OCI-M2 (cell line): ENCODE data around the gene COPS4.
"Not testable (repeated sequence)": the region's sequence is repeated elsewhere in the genome, so short reads cannot be mapped to it uniquely, and the experiment has no call there.

Source experiments
- DNase-seq: peaks from one replicate; lab custom pipeline; 2025; ENCODE audit not compliant: unreplicated experiment; lab: John Stamatoyannopoulos, UW

Gene COPS4

DNA sequence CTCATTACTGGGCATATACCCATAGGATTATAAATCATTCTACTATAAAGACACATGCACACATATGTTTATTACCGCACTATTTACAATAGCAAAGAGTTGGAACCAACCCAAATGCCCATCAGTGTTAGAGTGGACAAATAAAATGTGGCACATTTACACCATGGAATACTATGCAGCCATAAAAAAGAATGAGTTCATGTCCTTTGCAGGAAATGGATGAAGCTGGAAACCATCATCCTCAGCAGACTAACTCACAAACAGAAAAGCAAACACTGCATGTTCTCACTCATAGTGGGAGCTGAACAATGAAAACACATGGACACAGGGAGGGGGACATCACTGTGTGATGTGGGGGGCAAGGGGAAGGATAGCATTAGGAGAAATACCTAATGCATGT, 11.4 kb upstream of the COPS4 start:
- not testable (repeated sequence) for DNase-seq

DNA sequence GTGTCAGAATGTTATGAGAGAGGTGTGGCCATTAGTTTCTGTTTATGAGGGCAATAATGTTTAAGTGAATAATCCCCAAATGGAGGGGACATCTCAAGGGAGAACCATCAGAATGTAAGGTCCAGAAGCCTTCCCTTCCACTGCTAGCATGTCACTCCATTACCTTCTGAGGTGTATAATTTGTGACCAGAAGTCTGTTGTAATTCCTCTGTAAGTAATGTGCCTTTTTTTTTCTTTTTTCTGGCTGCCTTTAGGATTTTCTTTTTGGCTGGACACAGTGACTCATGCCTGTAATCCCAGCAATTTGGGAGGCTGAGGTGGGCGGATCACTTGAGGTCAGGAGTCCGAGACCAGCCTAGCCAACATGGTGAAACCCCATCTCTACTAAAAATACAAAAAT, 10.8 kb upstream of the COPS4 start:
- no peak for DNase-seq

DNA sequence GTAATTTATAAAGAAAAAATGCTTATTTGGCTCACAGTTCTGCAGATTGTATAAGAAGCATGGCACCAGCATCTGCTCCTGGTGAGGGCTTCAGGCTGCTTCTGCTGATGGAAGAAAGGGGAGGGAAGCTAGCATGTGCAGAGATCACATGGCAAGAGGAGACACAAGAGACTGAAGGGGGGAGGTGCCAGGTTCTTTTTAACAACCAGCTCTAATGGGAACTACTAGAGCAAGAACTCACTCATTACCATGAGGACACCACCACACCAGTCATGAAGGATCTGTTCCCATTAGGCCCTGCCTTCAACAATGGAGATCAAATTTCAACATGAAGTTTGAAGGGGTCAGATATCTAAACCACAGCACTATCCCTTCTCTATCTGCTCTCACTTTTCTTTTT, 9.4 kb upstream of the COPS4 start:
- peak; percentile 57 for DNase-seq

DNA sequence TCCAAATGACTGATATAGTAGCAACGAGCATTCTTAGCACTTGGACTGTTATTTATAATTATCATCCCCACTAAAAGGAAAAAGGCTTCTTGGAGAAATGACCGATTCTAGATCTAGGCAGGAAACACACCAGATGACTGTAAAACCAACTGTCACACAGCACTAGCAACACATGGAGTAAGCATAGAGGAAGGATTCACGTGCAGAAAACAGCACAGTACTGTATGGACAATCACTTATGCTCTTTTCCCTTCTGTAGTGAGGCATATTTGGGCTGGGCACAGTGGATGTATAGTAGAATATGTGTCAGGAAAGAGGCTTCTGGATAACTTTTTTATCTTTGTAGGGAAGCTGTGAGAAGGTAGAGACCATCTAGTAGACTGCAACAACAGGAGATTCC, 6.0 kb upstream of the COPS4 start:
- DNase-seq: no peak

DNA sequence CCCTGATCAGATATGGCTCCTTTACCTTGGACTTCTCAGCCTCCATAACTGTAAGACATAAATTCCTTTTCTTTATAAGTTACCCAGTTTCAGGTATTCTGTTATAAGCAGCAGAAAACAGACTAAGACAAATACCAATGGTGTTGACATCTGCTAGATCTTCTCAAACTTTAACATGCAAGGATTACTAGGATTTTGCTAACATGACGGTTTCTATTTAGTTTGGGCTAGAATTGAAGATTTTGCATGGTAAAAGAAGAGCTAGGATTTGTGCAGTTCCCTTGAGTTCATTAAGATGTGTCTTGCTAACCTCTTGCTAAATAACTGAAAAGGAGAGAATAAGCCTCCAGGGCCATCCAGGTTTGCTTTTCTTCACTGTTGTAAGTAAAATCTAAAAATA, 5.3 kb upstream of the COPS4 start:
- no peak for DNase-seq

DNA sequence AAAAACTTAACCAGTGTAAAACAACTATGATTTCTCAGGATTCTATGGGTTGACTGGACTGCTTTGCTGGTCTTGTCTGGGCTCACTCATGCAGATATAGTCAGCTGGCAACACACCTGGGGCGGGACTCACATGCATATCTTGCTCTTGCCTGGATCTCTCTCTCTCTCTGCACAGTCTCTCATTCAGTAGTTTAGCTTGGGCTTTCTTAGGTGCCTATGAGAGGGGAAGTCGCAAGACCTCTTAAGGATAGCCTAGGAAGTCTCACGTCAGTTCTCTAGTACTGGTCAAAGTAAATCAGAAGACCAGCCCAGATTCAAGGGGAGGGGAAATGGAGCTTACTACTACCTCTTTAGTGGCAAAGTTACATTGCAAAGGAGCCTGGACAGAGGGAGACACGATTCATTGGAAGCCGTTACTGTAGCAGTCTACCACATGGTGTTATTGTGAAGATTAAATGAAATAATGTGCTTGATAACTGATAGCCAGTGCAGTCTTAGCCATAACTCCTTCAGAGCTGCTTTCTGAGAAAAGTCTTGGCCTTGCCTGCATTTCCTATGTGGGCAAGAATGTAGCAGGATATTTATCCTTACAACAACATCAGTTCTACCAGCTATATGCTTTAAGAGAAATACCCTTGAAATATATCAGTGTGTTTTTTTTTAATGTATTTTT, 2.1 kb downstream of the COPS4 start:
- no peak for DNase-seq

DNA sequence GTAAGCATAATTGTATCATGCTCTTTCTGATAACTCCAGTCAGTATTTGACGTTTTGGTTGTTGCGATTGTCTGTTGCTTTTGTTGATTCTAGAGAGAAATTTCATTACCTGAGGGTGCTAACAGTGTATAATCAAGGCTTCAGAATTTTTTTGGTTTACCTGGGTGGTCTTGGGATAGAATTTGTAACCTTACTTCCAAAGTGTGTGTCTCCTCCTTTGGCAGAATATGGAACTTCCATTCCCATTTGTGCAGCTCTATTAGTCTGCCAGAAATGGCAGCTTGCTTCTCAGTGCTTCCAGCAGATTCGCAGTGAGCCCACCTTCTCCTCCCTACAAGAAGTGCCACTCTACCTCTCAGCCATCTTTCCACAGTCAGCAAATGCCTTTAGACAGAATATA, 5.3 kb downstream of the COPS4 start:
- DNase-seq: no peak

DNA sequence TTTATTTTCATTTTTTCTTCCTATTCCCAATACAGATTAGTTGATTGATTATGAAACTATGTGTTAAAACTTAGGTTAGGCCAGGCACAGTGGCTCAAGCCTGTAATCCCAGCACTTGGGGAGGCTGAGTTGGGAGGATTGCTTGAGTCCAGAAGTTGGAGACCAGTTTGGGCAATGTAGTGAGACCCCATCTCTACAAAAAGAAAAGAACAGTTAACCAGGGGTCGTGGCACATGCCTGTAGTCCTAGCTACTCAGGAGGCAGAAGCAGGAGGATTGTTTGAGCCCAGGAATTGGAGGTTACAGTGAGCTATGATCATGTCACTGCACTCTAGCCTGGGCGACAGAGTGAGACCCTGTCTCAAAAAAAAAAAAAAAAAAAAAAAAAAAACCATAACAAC, 8.2 kb downstream of the COPS4 start:
- DNase-seq: not testable (repeated sequence)

DNA sequence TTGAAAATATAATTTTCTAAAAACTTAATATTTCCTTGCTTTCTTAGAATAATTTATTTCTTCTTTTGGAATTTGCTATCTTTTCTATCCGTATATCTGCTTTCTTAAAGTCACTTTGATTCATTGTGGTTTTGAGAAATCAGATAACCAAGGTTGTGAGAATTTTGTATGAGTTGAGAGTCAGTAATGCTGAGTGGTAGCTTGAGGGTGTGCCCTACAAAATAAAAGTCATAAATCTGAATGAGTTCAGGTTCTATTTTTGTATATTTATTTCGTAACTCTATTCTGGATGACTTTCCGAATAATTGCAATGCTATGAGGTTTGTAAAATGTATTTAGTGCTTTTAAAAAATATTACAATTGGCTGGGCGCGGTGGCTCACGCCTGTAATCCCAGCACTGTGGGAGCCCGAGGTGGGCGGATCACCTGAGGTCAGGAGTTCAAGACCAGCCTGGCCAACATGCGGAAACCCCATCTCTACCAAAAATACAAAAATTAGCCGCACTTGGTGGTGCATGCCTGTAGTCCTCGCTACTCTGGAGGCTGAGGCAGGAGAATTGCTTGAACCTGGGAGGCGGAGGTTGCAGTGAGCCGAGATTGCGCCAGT, 8.9 kb downstream of the COPS4 start:
- DNase-seq: no peak

DNA sequence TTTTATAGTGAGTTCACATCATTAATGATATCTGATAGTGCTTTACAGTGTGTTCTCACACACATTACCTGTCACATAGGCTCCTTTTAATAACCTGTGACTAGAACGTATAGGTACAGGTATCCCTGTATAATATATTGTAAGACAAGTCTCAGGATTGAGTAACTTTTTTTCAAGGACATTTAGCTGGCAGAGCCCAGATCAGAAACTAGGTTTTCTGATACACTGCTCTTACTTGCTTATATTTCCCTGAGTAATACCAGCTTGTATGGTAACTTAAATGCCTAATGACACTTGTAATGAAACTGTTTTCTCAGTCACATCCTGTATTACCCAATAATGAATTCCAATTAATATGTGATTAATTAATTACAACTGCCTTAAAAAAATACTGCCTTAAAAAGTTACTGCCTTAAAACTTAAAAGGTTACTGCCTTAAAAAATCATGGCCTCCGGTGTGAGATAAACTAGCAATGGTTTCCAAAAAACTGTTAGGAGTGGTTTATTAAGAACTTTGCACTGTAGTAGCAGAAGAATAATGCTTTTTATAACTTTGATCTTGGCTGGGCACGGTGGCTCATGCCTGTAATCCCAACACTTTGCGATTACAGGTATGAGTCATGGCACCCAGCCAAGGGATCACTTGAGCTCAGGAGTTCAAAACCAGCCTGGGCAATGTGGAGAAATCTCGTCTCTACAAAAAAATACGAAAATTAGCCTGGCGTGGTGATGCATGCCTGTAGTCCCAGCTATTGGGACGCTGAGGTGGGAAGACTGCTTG, 11.9 kb downstream of the COPS4 start:
- DNase-seq: no peak

DNA sequence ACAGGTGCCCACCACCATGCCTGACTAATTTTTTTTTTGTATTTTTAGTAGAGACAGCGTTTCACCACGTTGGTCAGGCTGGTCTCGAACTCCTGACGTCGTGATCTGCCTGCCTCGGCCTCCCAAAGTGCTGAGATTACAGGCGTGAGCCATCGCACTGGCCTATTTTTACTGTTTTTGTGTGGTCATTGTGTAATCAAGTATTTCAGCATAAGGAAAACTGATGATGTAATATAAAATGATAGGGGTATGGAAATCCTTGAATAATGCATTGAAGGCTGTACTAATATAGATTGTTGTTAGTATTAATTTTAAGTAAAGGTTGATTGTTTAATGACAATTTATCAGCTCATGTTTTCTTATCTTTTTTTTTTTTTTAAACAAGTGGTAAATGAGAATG, 13.8 kb downstream of the COPS4 start:
- DNase-seq: not testable (repeated sequence)

DNA sequence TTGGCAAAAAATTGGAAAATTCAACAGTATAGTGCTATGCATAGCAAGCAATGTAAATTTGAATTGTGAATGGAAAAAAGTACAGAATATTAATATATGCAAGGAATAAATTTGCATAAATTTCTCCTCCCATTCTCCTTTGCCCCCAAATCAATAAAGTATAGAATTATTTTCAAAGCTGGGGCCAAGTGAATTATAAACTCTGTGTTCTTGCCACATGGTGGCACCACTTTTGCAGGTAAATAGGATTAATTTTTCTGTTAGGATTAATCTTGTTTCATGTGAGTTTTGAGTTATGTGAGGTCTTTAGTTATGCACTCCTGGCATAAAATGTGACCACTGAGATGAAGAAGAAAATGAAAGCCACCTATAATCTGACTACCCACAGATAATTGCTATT, 19.9 kb downstream of the COPS4 start:
- DNase-seq: no peak

DNA sequence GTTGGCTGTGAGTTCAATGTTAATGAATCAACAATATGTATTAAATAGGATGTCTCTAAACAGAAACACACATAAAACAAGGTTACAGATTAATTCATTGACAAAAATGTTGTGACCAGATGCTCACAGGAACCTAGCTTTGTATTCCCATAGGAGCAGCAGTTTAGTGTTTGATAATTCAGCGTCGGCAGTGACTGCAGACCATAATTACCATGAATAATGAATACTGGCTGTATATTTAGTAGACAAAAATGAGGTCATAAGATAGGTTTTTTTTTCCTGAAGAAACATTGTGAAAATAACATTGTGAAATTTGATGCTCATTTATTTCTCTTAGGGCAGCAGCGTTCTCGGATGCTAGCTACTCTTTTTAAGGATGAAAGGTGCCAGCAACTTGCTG, 27.8 kb downstream of the COPS4 start:
- DNase-seq: no peak

DNA sequence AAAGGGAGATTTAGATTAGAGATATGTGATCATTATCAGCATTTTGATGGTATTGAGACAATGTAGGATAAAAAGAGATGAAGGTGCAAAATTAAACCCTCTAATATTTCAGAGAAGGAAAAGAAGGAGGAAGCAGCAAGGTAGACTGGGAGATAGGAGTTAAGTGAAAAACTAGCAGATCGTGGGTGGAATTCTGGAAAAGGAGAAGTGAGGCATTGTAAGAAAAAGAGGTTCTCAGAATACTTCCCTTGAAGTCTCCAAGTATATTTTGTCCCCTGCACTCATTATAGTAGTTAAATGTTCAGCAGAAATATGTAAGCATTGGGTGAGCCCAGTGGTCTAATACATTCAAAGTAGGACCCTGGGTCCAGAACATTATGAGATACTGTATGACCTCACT, 30.3 kb downstream of the COPS4 start:
- no peak for DNase-seq

DNA sequence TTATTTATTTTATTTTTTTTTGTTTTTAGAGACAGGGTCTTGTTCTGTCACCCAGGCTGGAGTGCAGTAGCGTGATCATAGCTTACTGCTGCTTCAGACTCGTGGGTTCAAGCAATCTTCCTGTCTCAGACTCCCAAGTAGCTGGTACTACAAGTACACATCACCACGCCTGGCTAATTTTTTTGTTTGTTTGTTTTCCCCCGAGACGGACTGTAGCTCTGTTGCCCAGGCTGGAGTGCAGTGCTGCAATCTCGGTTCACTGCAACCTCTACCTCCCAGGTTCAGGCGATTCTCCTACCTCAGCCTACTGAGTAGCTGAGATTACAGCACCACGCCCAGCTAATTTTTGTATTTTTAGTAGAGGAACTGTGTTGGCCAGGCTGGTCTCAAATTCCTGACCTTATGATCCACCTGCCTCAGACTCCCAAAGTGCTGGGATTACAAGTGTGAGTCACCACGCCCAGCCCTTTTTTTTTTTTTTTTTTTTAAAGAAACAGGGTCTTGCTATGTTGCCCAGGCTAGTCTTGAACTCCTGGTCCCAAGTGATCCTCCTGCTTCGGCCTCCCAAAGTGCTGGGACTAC, 32.2 kb downstream of the COPS4 start:
- no peak for DNase-seq

DNA sequence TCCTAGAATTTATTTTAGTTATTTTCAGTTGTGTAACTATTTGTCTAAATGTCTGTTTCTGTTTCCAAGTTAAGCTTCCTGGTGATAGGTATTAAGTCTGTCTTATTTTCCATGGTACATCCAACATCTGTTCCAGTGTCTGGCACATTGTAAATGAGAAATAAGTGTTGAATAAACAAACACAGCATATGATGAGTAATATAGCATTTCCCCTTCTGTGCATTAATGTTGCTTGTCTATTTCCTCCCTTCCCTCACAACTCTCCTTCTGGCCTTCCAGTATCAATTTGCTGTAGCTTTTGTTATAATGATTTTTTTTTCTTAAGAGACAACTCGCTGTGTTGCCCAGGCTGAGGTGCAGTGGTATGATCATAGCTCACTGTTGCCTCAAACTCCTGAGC, 36.1 kb downstream of the COPS4 start:
- DNase-seq: no peak

DNA sequence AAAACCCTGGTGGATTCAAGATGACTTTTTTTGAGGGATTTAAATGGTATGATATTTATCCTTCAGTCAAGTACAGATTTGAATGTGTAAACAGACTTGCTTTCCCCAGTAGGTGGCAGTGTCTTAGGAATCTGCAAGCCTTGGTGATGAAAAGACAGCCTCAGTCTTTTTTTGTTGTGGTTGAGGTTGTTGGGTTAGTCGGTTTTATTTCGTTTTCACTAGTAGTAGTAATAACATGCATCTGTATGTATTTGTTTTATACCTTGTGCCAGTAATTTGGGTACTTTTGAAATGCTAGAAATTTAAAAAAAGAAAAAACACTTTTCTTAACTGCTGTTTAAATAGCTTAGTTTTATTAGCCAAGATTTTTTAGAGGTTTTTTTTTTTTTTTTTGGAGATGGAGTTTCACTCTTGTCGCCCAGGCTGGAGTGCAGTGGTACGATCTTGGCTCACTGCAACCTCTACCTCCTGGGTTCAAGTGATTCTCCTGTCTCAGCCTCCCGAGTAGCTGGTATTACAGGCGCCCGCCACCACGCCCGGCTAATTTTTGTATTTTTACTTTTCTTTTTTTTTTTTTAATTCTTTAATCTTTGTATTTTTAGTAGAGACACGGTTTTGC, 39.2 kb downstream of the COPS4 start:
- no peak for DNase-seq

DNA sequence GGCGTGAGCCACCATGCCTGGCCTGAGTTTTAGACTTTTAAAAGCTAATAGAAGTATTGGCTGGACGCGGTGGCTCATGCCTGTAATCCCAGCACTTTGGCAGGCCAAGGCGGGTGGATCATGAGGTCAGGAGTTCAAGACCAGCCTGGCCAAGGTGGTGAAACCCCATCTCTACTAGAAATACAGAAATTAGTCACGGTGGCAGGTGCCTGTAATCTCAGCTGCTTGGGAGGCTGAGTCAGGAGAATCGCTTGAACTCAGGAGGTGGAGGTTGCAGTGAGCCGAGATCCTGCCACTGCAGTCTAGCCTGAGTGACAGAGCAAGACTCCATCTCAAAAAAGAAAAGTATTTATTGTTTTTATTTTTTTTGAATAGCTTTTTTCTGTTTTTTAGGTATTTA, 39.8 kb downstream of the COPS4 start:
- DNase-seq: not testable (repeated sequence)

DNA sequence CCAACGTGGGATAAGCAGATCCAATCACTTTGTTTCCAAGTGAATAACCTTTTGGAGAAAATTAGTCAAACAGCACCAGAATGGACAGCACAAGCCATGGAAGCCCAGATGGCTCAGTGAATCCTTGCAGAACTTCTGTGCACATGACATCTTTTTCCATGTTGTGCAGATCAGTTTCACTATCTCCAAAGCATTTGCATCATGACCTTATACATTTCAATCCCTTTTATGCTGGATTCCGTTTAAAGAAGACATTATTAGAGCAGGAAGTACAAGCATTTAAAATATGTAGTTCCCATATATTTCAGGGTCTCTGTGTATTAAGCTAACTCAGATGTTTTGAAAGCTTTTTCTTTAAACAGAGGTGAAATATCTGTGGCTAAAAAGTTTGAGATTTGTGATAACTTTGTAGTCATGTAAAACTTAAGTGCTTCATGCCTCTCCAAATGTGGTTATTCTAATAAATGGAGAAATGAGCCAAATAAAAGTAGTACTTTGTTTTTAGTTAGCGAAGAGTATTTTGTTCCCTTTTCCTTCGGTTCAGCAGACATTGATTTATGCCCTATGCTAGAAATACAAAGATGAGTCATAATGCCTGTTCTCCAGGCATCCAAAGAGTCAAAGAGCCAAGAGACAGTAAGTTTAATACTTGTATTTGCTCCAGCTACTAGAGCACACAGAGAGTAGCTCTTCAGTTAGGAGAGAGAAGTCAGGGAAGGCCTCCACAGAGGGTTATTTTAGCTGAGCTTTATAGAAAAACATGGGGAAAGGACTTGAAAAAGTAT, 40.5 kb downstream of the COPS4 start:
- DNase-seq: no peak

DNA sequence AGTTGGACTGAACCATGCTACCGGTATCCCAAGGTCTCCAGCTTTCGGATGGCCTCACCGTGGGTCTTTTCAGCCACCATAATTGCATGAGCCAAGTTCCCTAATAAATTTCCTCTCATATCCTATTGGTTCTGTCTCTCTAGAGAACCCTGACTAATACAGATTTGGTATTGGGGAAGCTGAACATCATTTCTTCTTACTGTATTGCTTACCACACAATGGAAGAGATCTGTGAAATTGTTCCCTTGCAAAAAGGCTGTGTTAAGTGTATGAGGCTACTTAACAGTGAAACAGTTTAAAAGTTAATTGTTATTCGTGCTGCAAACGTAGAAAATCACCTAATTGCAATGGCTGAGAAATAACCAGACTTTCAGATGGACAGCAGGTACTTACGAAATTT, 45.6 kb downstream of the COPS4 start:
- DNase-seq: no peak

DNA sequence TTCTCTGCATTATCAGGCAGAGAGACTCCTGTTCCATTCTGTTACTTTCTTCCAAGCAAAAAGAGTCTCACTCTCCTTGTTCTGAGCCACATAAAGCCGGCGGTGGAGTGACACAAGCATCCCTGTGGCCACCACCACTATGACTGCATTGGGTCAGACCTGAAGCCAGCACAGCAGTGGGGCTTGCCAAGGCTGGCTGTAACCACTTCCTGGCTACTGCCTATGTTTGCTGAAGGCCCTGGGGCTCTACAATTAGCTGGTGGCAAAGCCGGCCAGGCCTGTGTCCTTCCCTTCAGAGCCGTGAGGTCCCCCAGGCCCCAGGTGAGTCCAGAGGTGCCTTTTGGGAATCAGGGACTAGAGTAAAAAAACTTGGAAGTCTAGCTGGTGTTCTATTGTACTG, 47.8 kb downstream of the COPS4 start:
- DNase-seq: no peak
